ENCODE data around the gene SLIT3.

SLIT3 gene

DNA sequence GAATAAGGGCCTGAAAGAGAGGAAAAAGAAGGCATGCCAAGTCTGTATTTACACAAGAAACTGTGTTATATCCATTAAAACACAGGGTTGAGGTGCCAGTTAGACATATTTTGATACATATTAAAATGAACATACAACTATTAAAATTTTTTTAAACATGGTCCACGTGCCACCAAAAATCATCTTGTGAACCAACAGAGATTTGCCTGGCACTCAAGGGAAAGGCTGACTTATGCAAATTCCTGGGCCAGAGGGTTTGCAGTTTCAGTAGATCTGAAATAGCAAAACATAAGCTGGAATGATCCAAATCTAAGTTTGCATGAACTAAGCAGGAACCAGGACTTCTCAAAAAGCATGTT, 168.7 kb downstream of the SLIT3 start:
- TF ChIP-seq, protein P1, sequence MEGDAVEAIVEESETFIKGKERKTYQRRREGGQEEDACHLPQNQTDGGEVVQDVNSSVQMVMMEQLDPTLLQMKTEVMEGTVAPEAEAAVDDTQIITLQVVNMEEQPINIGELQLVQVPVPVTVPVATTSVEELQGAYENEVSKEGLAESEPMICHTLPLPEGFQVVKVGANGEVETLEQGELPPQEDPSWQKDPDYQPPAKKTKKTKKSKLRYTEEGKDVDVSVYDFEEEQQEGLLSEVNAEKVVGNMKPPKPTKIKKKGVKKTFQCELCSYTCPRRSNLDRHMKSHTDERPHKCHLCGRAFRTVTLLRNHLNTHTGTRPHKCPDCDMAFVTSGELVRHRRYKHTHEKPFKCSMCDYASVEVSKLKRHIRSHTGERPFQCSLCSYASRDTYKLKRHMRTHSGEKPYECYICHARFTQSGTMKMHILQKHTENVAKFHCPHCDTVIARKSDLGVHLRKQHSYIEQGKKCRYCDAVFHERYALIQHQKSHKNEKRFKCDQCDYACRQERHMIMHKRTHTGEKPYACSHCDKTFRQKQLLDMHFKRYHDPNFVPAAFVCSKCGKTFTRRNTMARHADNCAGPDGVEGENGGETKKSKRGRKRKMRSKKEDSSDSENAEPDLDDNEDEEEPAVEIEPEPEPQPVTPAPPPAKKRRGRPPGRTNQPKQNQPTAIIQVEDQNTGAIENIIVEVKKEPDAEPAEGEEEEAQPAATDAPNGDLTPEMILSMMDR (IDR thresholded peaks at IDR 0.05; ENCODE audit: insufficient read depth, low read length), result no peak
- TF ChIP-seq, protein P2, sequence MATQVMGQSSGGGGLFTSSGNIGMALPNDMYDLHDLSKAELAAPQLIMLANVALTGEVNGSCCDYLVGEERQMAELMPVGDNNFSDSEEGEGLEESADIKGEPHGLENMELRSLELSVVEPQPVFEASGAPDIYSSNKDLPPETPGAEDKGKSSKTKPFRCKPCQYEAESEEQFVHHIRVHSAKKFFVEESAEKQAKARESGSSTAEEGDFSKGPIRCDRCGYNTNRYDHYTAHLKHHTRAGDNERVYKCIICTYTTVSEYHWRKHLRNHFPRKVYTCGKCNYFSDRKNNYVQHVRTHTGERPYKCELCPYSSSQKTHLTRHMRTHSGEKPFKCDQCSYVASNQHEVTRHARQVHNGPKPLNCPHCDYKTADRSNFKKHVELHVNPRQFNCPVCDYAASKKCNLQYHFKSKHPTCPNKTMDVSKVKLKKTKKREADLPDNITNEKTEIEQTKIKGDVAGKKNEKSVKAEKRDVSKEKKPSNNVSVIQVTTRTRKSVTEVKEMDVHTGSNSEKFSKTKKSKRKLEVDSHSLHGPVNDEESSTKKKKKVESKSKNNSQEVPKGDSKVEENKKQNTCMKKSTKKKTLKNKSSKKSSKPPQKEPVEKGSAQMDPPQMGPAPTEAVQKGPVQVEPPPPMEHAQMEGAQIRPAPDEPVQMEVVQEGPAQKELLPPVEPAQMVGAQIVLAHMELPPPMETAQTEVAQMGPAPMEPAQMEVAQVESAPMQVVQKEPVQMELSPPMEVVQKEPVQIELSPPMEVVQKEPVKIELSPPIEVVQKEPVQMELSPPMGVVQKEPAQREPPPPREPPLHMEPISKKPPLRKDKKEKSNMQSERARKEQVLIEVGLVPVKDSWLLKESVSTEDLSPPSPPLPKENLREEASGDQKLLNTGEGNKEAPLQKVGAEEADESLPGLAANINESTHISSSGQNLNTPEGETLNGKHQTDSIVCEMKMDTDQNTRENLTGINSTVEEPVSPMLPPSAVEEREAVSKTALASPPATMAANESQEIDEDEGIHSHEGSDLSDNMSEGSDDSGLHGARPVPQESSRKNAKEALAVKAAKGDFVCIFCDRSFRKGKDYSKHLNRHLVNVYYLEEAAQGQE (IDR thresholded peaks at IDR 0.05; ENCODE audit: insufficient replicate concordance, low read depth), result no peak
- Histone ChIP-seq H3K4me3 (replicated peaks; ENCODE audit: insufficient read depth, low read length) (no peak overlapping the region), H3K27me3 (ENCODE audit: insufficient read depth, poor library complexity, severe bottlenecking) (no peaks in the 10 kb centered on the region)

DNA sequence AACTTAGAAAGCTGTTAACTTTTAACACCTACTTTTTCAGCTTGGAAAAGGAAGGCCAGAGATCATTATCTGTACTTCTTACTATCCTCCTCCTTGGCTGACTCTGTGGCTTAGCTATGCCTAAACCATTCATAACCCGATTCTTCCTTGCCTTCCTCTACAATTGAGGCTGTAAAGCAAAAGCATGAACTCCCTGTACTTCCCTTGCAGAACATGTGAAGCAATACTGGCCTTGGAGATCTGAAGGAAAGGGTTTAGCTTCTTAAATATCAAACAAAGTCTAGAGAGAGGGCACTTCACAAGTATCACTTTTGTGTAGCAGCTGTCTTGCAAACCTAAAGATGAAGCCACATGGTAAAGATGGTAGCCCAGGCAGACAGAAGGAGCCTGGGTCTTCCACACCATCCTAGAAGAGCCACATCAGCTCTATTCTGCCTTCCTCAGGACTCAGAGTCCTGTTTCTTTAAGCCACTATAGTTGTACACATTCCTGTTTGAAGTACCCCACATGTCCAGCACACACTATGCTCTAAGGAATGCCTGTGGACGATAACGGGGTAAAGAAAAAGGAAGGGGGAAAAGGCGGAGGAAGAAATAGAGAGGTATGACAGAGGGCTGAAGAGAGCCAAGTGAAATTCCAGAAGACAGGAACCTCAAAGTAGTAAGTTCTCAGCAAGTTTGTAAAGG, 169.2 kb downstream of the SLIT3 start:
- Histone ChIP-seq H3K27me3 (ENCODE audit: insufficient read depth, poor library complexity, severe bottlenecking) (no peaks in the 10 kb centered on the region), H3K27ac (replicated peaks) (no peak overlapping the region), H3K4me3 (replicated peaks; ENCODE audit: insufficient read depth, low read length) (no peak overlapping the region)
- DNase-seq (ENCODE audit: low read depth in 1 of 2, low spot score in 1 of 2), result no peak
- TF ChIP-seq GABPA (IDR thresholded peaks at IDR 0.05; ENCODE audit: low read depth) (no peak), POLR2AphosphoS5 (IDR thresholded peaks at IDR 0.05; ENCODE audit: low read depth) (no peak), SPI1 (IDR thresholded peaks at IDR 0.05; ENCODE audit: borderline replicate concordance, low read depth) (no peak)
- TF ChIP-seq, protein P1 (IDR thresholded peaks at IDR 0.05; ENCODE audit: insufficient read depth, low read length), result no peak
- TF ChIP-seq, protein P2 (IDR thresholded peaks at IDR 0.05; ENCODE audit: insufficient replicate concordance, low read depth), result no peak

More for the DNA sequence above, 168.7 kb downstream of the SLIT3 start:
- DNase-seq (ENCODE audit: low read depth in 1 of 2, low spot score in 1 of 2), result no peak
- no peak overlapping the region for H3K27ac ChIP-seq (replicated peaks)

DNA sequence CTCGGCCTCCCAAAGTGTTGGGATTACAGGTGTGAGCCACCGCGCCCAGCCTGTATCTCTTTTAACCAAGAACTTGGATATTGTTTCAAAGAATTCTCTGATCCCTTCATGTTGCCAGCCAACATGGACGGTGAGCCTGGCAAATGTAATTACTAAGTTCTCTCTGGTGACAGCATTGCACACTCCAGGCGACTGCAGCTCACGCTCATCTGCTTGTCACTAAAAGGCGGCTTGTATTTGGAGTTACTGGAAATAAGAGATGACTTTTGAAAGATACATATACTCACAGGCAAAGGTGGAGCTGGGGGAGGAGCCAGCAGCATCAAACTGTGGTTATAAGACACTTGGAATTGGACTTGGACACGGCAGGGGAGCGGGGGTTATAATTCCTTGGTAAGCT, 172.3 kb downstream of the SLIT3 start:
- TF ChIP-seq GABPA (IDR thresholded peaks at IDR 0.05; ENCODE audit: low read depth) (no peak), POLR2AphosphoS5 (IDR thresholded peaks at IDR 0.05; ENCODE audit: low read depth) (no peak), SPI1 (IDR thresholded peaks at IDR 0.05; ENCODE audit: borderline replicate concordance, low read depth) (no peak)
- TF ChIP-seq, protein P1 (IDR thresholded peaks at IDR 0.05; ENCODE audit: insufficient read depth, low read length), result no peak
- TF ChIP-seq, protein P2 (IDR thresholded peaks at IDR 0.05; ENCODE audit: insufficient replicate concordance, low read depth), result no peak
- DNase-seq (ENCODE audit: low read depth in 1 of 2, low spot score in 1 of 2), result no peak

More for the DNA sequence above, 172.3 kb downstream of the SLIT3 start:
- no peaks in the 10 kb centered on the region for H3K27me3 ChIP-seq (ENCODE audit: insufficient read depth, poor library complexity, severe bottlenecking)
- H3K4me3 ChIP-seq (replicated peaks; ENCODE audit: insufficient read depth, low read length), result no peak overlapping the region
- no peak overlapping the region for H3K27ac ChIP-seq (replicated peaks)
